VCaP (cell line): ENCODE results near the gene TJAP1.
A peak's percentile ranks its signal among the peaks of the same experiment; 100 is the strongest.

Experiments
- H3K27ac ChIP-seq: fragments of 450-650 bp; 2 replicates; pipeline ENCODE4 v1.5.1; 2017
- CTCF ChIP-seq: fragments of 450-650 bp; conservative IDR thresholded peaks from 2 replicates; pipeline ENCODE4 v1.5.1; 2017; ENCODE audit warnings: mild to moderate bottlenecking, moderate library complexity

Gene TJAP1

GRCh38 chr6:43515808-43516207 lies 38.4 kb downstream of the TJAP1 start:
- peak overlapping the region; percentile 96 for H3K27ac ChIP-seq
- no peak for TF ChIP-seq CTCF

- no peak for TF ChIP-seq CTCF
- peak overlapping the region; percentile 96 for H3K27ac ChIP-seq
These were observed 39.0 kb downstream of the TJAP1 start for GRCh38 chr6:43516367-43516696.

- peak within 1 kb of the TSS; percentile 96 for H3K27ac ChIP-seq
- no peak for TF ChIP-seq CTCF
These were observed 39.5 kb downstream of the TJAP1 start, which contains the start of the genes POLR1C and YIPF3 for GRCh38 chr6:43516697-43517504. POLR1C (plus strand) TSS chr6:43517089; CDS start chr6:43517110, 21 bp downstream. YIPF3 (minus strand) TSS chr6:43516926; CDS start chr6:43516807, 119 bp downstream.

- TF ChIP-seq CTCF, result no peak
- peak overlapping the region; percentile 96 for H3K27ac ChIP-seq
These were observed 40.4 kb downstream of the TJAP1 start for GRCh38 chr6:43517505-43518357.

GRCh38 chr6:43520097-43520496 lies 42.7 kb downstream of the TJAP1 start:
- no peak for TF ChIP-seq CTCF
- no peak overlapping the region for H3K27ac ChIP-seq

GRCh38 chr6:43521836-43522235 lies 44.5 kb downstream of the TJAP1 start:
- peak overlapping the region; percentile 79 for H3K27ac ChIP-seq

More at GRCh38 chr6:43521836-43522235, 44.5 kb downstream of the TJAP1 start:
- TF ChIP-seq CTCF, result no peak
